Trophoblast cell (in vitro differentiated cells and primary cell): ENCODE measurements around the gene RAB11FIP4.

Source experiments
- DNase-seq, 2 donors: peaks; one replicate each; pipeline ENCODE4 v3.0.0-alpha.2; 2016
- H2AFZ ChIP-seq: 2 replicates; pipeline ENCODE4 v1.6.1; 2013; ENCODE audit warnings: low read length, moderate library complexity, mild to moderate bottlenecking; ENCODE audit not compliant: insufficient read depth, poor library complexity
- H2AK5ac ChIP-seq: 2 replicates; pipeline ENCODE4 v1.6.1; 2013; ENCODE audit warnings: mild to moderate bottlenecking, low read length
- H2BK120ac ChIP-seq: 2 replicates; pipeline ENCODE4 v1.6.1; 2013; ENCODE audit warnings: low read length, mild to moderate bottlenecking, moderate library complexity; ENCODE audit not compliant: insufficient read depth, poor library complexity
- H2BK12ac ChIP-seq: 2 replicates; pipeline ENCODE4 v1.6.1; 2013; ENCODE audit warnings: mild to moderate bottlenecking, low read length, moderate library complexity
- H2BK5ac ChIP-seq: 2 replicates; pipeline ENCODE4 v1.6.1; 2013; ENCODE audit warnings: low read length, low read depth, moderate library complexity, mild to moderate bottlenecking; ENCODE audit not compliant: poor library complexity
- H3K14ac ChIP-seq: 2 replicates; pipeline ENCODE4 v1.6.1; 2013; ENCODE audit warnings: mild to moderate bottlenecking, low read length
- H3K18ac ChIP-seq: 2 replicates; pipeline ENCODE4 v1.6.1; 2013; ENCODE audit warnings: mild to moderate bottlenecking, low read length
- H3K23ac ChIP-seq: 2 replicates; pipeline ENCODE4 v1.6.1; 2013; ENCODE audit warnings: low read length
- H3K27ac ChIP-seq: 2 replicates; pipeline ENCODE4 v1.5.1; 2013; ENCODE audit warnings: low read depth, mild to moderate bottlenecking, inconsistent platforms, low read length, moderate library complexity
- H3K27me3 ChIP-seq: 2 replicates; pipeline ENCODE4 v1.6.1; 2013; ENCODE audit warnings: inconsistent platforms, mild to moderate bottlenecking, low read length, moderate library complexity; ENCODE audit not compliant: insufficient read depth
- H3K36me3 ChIP-seq, 2 experiments: 1 replicate in 1 of 2; 2 replicates in 1 of 2; pipeline ENCODE4 v1.6.1; 2013; ENCODE audit warnings: low read length in 2 of 2, mild to moderate bottlenecking in 2 of 2, moderate library complexity in 1 of 2; ENCODE audit not compliant: insufficient read depth in 2 of 2, control insufficient read depth in 1 of 2
- H3K4ac ChIP-seq: 2 replicates; pipeline ENCODE4 v1.6.1; 2013; ENCODE audit warnings: low read depth, mild to moderate bottlenecking, low read length, moderate library complexity
- H3K4me1 ChIP-seq, 2 experiments: 1 replicate in 1 of 2; 2 replicates in 1 of 2; pipeline ENCODE4 v1.6.1; 2013; ENCODE audit warnings: low read length in 2 of 2, mild to moderate bottlenecking in 2 of 2, moderate library complexity in 1 of 2; ENCODE audit not compliant: insufficient read depth in 2 of 2, control insufficient read depth in 1 of 2
- H3K4me2 ChIP-seq: 2 replicates; pipeline ENCODE4 v1.6.1; 2013; ENCODE audit warnings: inconsistent platforms, mild to moderate bottlenecking, low read length, moderate library complexity
- H3K4me3 ChIP-seq: 2 replicates; pipeline ENCODE4 v1.5.1; 2013; ENCODE audit warnings: mild to moderate bottlenecking, low read depth, low read length, inconsistent platforms
- H3K79me1 ChIP-seq: one replicate; pipeline ENCODE4 v1.6.1; 2013; ENCODE audit warnings: low read length
- H3K79me2 ChIP-seq: 2 replicates; pipeline ENCODE4 v1.6.1; 2013; ENCODE audit warnings: low read length, mild to moderate bottlenecking; ENCODE audit not compliant: control insufficient read depth, insufficient read depth, poor library complexity
- H3K9ac ChIP-seq: 2 replicates; pipeline ENCODE4 v1.6.1; 2013; ENCODE audit warnings: mild to moderate bottlenecking, low read length
- H3K9me3 ChIP-seq: 2 replicates; pipeline ENCODE4 v1.6.1; 2013; ENCODE audit warnings: low read depth, mild to moderate bottlenecking, control low read depth, inconsistent platforms, low read length; ENCODE audit not compliant: insufficient read depth
- H4K12ac ChIP-seq: 2 replicates; pipeline ENCODE4 v1.6.1; 2013; ENCODE audit warnings: low read depth, mild to moderate bottlenecking, low read length, moderate library complexity
- H4K8ac ChIP-seq: 2 replicates; pipeline ENCODE4 v1.6.1; 2013; ENCODE audit warnings: low read depth, mild to moderate bottlenecking, low read length, moderate library complexity
- H4K91ac ChIP-seq: one replicate; pipeline ENCODE4 v1.6.1; 2013; ENCODE audit warnings: low read depth, mild to moderate bottlenecking, low read length, moderate library complexity
- WGBS: extraction: QIAGEN DNeasy Blood & Tissue Kit; methylation state at CpG from one replicate; pipeline ENCODE4 v1.1.7; 2013; ENCODE audit warnings: missing lambda C conversion rate; ENCODE audit not compliant: insufficient read length, insufficient coverage; ENCODE audit errors: extremely low coverage; 5-methylcytosine and 5-hydroxymethylcytosine counted together

RAB11FIP4 gene

DNA sequence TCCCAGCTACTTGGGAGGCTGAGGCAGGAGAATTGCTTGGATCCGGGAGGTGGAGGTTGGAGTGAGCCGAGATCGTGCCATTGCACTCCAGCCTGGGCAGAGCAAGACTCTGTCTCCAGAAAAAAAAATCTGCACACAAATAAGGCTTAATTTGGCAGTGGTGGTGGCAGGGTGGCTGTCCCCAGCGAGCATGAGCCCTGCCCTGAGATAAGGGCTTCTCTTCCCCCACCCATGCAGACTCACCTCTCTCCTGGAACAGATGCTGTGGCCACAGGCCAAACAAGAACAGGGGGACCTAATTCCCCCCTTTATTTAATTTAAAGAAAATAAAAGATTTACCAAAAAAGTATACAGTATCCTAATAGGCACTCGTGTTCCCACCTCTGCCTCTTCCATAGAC lies 157.2 kb downstream of the RAB11FIP4 start:
- H2BK5ac ChIP-seq: no peak overlapping the region
- H3K4me3 ChIP-seq: no peak overlapping the region
- H3K36me3 ChIP-seq: no peaks in the 10 kb centered on the region
- no peak overlapping the region for H2BK120ac ChIP-seq
- H3K4me1 ChIP-seq: peaks cover 5 to 7% of the 10 kb centered on the region in 2 experiments
- H3K9me3 ChIP-seq: no peaks in the 10 kb centered on the region
- no peak overlapping the region for H3K23ac ChIP-seq
- H4K8ac ChIP-seq: no peak overlapping the region
- H4K91ac ChIP-seq: no peak overlapping the region
- no peak overlapping the region for H2BK12ac ChIP-seq
- H3K14ac ChIP-seq: no peak overlapping the region
- no peak overlapping the region for H3K4ac ChIP-seq
- H3K4me2 ChIP-seq: peak overlapping the region; percentile 90
- no peak overlapping the region for H3K27ac ChIP-seq
- H3K79me2 ChIP-seq: peaks cover 4% of the 10 kb centered on the region
- no peak overlapping the region for H3K18ac ChIP-seq
- WGBS: no CpG with 5 or more reads among the region's 5 CpGs
- H4K12ac ChIP-seq: no peak overlapping the region
- H3K79me1 ChIP-seq: peaks cover 9% of the 10 kb centered on the region
- no peak overlapping the region for H2AK5ac ChIP-seq
- H3K27me3 ChIP-seq: no peaks in the 10 kb centered on the region
- no peak overlapping the region for H3K9ac ChIP-seq
- DNase-seq: no peak
- no peak overlapping the region for H2AFZ ChIP-seq

DNA sequence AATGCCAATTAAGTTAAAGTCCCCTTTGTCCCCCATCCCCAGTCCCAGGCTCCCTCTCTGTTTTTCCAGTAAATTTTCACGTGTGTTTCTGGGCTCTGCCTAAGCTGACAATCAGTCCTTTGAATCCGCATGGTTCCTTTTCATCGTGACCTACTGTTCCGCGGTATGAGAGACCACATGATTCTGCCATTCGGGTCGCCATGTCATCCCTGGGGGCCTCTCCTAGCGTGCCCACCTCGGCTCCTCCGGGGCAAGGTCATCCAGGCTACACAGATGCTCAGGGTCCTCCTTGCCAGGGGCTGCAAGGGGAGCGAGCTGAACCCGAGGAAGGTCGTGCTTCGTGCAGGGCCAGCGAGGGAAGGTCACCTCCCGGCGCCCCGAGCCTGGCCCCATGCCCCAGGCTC lies 157.6 kb downstream of the RAB11FIP4 start:
- H3K9me3 ChIP-seq: no peaks in the 10 kb centered on the region
- no CpG with 5 or more reads among the region's 18 CpGs for WGBS

DNA sequence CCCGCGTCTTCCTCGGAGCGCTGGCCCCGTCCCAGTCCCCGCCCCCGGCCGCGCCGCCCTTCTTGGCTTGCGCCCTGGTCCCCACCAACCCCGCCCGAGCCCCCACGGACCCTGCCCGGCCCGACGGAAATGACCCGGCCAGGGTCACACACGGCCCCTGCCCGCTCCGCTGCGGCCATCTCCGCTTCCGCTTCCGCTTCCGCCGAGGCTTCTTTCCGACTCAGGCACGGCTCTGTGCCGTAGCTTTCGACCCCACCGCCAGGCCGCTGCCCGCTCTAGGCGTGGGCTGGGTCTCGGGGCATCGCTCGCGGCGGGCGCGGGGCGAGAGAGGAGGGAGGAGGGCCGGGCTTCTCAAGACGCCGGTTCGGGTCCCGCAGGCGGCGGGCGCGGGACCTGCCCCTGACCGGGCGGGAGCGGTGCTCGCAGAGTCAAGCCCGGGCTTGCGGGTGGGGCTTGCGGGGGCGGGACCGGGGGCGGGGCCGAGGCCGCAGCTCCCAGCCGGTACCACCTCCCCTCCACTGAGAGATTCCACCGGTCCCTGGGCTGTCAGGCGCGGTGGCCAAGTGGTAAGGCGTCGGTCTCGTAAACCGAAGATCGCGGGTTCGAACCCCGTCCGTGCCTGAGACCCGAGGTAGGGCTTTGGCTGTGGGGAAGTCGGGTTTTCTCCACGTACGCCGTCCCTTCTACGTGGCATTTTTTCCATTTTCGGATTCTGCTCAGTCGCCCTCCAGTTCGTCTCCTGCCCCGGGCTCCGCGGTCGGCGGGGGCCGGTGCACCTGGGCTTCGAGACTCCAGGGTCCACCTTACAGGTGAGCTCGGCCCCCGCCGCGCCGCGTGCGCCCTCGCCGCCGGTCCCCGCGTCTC lies 158.3 kb downstream of the RAB11FIP4 start:
- H4K12ac ChIP-seq: peak overlapping the region; percentile 95
- no peaks in the 10 kb centered on the region for H3K27me3 ChIP-seq
- H3K14ac ChIP-seq: peak overlapping the region; percentile 95
- peak overlapping the region; percentile 76 for H4K8ac ChIP-seq
- H3K79me2 ChIP-seq: peaks cover 4% of the 10 kb centered on the region
- H3K4me1 ChIP-seq: peaks cover 3 to 4% of the 10 kb centered on the region in 2 experiments
- H2BK5ac ChIP-seq: peak overlapping the region; percentile 88
- H3K4ac ChIP-seq: peak overlapping the region; percentile 83
- peak overlapping the region; percentile 74 for H3K27ac ChIP-seq
- WGBS: no CpG with 5 or more reads among the region's 105 CpGs
- no peak overlapping the region for H2AK5ac ChIP-seq
- peaks cover 9% of the 10 kb centered on the region for H3K79me1 ChIP-seq
- no peaks in the 10 kb centered on the region for H3K36me3 ChIP-seq
- H3K23ac ChIP-seq: no peak overlapping the region
- H2BK120ac ChIP-seq: peak overlapping the region; percentile 88
- H3K9me3 ChIP-seq: no peaks in the 10 kb centered on the region
- peak overlapping the region; percentile 90 for H3K4me2 ChIP-seq
- H3K4me3 ChIP-seq: peak overlapping the region; percentile 94
- peak overlapping the region; percentile 96 for H4K91ac ChIP-seq
- H2BK12ac ChIP-seq: peak overlapping the region; percentile 45
- H2AFZ ChIP-seq: peak overlapping the region; percentile 99
- peak; percentile 83 to 91 for DNase-seq
- H3K18ac ChIP-seq: peak overlapping the region; percentile 95
- peak overlapping the region; percentile 92 for H3K9ac ChIP-seq

More for the DNA sequence above, 157.6 kb downstream of the RAB11FIP4 start:
- peak overlapping the region; percentile 82 for H4K12ac ChIP-seq
- H2BK12ac ChIP-seq: no peak overlapping the region
- peak overlapping the region; percentile 74 for H3K18ac ChIP-seq
- no peak overlapping the region for H2BK5ac ChIP-seq
- H2BK120ac ChIP-seq: peak overlapping the region; percentile 44
- H4K8ac ChIP-seq: peak overlapping the region; percentile 76
- peaks cover 9% of the 10 kb centered on the region for H3K79me1 ChIP-seq
- peak overlapping the region; percentile 96 for H4K91ac ChIP-seq
- peak overlapping the region; percentile 80 for H2AFZ ChIP-seq
- H3K79me2 ChIP-seq: peaks cover 4% of the 10 kb centered on the region
- H3K4ac ChIP-seq: peak overlapping the region; percentile 13
- DNase-seq: peak in 1 of 2 donors; percentile 29
- H3K14ac ChIP-seq: peak overlapping the region; percentile 92
- H3K4me3 ChIP-seq: peak overlapping the region; percentile 94
- H2AK5ac ChIP-seq: no peak overlapping the region
- H3K27ac ChIP-seq: peak overlapping the region; percentile 74
- H3K4me1 ChIP-seq: peaks cover 3 to 5% of the 10 kb centered on the region in 2 experiments
- no peaks in the 10 kb centered on the region for H3K27me3 ChIP-seq
- no peaks in the 10 kb centered on the region for H3K36me3 ChIP-seq
- peak overlapping the region; percentile 48 for H3K23ac ChIP-seq
- H3K9ac ChIP-seq: peak overlapping the region; percentile 92
- peak overlapping the region; percentile 90 for H3K4me2 ChIP-seq

DNA sequence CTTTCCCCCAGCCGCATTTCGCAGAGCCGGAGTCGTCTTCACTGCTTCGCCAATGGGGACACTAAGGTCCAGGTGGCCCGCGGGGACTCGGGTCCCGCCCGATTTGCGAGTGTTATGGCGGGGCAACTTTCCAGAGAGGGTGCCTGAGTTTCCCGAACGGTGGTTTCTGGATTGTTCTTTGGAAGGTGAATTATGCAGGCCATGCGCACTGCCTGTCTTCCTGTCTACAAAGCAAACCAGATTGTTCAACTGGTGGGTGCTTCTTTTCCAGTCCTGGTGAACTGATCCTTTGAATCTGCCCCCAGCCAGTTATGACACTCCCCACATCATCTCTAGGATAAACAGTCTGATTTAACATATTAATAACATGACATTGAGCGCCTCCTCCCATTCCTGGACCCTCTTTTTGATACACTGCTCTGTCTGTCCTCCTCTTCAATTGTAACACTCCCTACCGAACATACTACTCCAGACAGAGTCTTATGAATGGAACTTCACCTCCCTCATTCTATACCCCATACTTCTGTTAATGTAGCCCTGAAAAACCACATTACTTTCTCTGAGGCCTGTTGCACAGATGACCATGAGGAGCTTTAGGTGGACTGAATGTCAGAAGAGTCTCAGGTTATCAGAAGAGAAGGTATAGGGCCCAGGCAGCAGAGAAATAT lies 159.0 kb downstream of the RAB11FIP4 start:
- peak overlapping the region; percentile 27 for H2BK12ac ChIP-seq
- no peaks in the 10 kb centered on the region for H3K36me3 ChIP-seq
- peak; percentile 42 to 64 for DNase-seq
- H3K27me3 ChIP-seq: no peaks in the 10 kb centered on the region
- H2AK5ac ChIP-seq: no peak overlapping the region
- H3K4me1 ChIP-seq: peaks cover 4 to 6% of the 10 kb centered on the region in 2 experiments
- peak overlapping the region; percentile 41 for H3K4me3 ChIP-seq
- H4K12ac ChIP-seq: peak overlapping the region; percentile 32
- H3K9me3 ChIP-seq: no peaks in the 10 kb centered on the region
- H3K4ac ChIP-seq: no peak overlapping the region
- H3K79me1 ChIP-seq: peaks cover 9% of the 10 kb centered on the region
- peak overlapping the region; percentile 73 for H3K4me2 ChIP-seq
- no peak overlapping the region for H3K23ac ChIP-seq
- H3K27ac ChIP-seq: peak overlapping the region; percentile 47
- peak overlapping the region; percentile 40 for H2BK120ac ChIP-seq
- peak overlapping the region; percentile 73 for H4K91ac ChIP-seq
- peak overlapping the region; percentile 51 for H3K14ac ChIP-seq
- H3K79me2 ChIP-seq: peaks cover 4% of the 10 kb centered on the region
- no CpG with 5 or more reads among the region's 17 CpGs for WGBS
- peak overlapping the region; percentile 44 for H2AFZ ChIP-seq
- peak overlapping the region; percentile 54 for H3K18ac ChIP-seq
- H3K9ac ChIP-seq: peak overlapping the region; percentile 64
- H4K8ac ChIP-seq: peak overlapping the region; percentile 64
- peak overlapping the region; percentile 47 for H2BK5ac ChIP-seq
